OCI-LY3 (cell line): Measurements from ENCODE around the gene PKN2.

Experiments used
- EZH2phosphoT487 ChIP-seq: fragments of 200-600 bp; shearing (Covaris generic); IDR thresholded peaks from 2 replicates; pipeline ENCODE4 v1.6.1; 2018; ENCODE audit warnings: antibody characterized with exemption, mixed run types, low read depth
- TF ChIP-seq, protein P1 (sequence below): fragments of 200-600, 300-600 bp; sonication (generic); IDR thresholded peaks from 2 replicates; pipeline ENCODE4 v1.5.1; 2014; ENCODE audit warnings: antibody characterized with exemption, low read length, low read depth

DNA sequence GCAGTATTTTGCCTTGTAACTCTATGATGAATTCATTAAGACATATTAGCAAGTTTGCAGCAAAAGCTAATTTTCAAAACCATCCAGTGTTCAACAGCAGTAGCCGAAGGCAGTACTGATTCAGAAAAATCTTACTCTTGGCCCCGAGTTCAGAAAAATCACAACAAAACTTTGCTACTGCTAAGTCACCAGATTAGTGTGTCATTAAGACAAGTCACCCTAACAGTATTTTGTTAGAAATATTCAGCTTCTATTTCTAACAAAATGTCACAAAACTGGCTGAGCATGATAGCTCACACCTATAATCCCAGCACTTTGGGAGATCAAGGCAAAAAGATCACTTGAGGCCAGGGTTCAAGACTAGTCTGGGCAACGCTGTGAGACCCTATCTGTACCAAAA, 199.1 kb downstream of the PKN2 start:
- TF ChIP-seq, protein P1, sequence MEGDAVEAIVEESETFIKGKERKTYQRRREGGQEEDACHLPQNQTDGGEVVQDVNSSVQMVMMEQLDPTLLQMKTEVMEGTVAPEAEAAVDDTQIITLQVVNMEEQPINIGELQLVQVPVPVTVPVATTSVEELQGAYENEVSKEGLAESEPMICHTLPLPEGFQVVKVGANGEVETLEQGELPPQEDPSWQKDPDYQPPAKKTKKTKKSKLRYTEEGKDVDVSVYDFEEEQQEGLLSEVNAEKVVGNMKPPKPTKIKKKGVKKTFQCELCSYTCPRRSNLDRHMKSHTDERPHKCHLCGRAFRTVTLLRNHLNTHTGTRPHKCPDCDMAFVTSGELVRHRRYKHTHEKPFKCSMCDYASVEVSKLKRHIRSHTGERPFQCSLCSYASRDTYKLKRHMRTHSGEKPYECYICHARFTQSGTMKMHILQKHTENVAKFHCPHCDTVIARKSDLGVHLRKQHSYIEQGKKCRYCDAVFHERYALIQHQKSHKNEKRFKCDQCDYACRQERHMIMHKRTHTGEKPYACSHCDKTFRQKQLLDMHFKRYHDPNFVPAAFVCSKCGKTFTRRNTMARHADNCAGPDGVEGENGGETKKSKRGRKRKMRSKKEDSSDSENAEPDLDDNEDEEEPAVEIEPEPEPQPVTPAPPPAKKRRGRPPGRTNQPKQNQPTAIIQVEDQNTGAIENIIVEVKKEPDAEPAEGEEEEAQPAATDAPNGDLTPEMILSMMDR: no peak
- no peak for TF ChIP-seq EZH2phosphoT487
